GM06990 (cell line): ENCODE measurements around the gene APC2.

ENCODE experiments used
- DNase-seq: peaks from one replicate; pipeline ENCODE4 v3.0.0-alpha.2; 2011; ENCODE audit not compliant: insufficient read length; ENCODE audit errors: extremely low read depth
- H3K27me3 ChIP-seq: replicated peaks from 2 replicates; pipeline ENCODE4 v1.6.0; 2011; ENCODE audit warnings: low read length; ENCODE audit not compliant: control insufficient read depth, insufficient read depth
- H3K36me3 ChIP-seq: 2 replicates; pipeline ENCODE4 v1.5.1; 2011; ENCODE audit warnings: low read length; ENCODE audit not compliant: control insufficient read depth, insufficient read depth
- H3K4me3 ChIP-seq: replicated peaks from 2 replicates; pipeline ENCODE4 v1.5.1; 2011; ENCODE audit warnings: low read depth, mild to moderate bottlenecking, control low read depth, low read length
- TF ChIP-seq, protein P1 (sequence below): IDR thresholded peaks from 2 replicates; pipeline ENCODE4 v1.5.1; 2011; ENCODE audit warnings: low read length, control low read depth, mild to moderate bottlenecking, inconsistent platforms; ENCODE audit not compliant: insufficient read depth, poor library complexity, severe bottlenecking

The APC2 gene

GRCh38 chr19:1423436-1424191 is 26.3 kb upstream of the APC2 start:
- no peak for DNase-seq
- TF ChIP-seq, protein P1, sequence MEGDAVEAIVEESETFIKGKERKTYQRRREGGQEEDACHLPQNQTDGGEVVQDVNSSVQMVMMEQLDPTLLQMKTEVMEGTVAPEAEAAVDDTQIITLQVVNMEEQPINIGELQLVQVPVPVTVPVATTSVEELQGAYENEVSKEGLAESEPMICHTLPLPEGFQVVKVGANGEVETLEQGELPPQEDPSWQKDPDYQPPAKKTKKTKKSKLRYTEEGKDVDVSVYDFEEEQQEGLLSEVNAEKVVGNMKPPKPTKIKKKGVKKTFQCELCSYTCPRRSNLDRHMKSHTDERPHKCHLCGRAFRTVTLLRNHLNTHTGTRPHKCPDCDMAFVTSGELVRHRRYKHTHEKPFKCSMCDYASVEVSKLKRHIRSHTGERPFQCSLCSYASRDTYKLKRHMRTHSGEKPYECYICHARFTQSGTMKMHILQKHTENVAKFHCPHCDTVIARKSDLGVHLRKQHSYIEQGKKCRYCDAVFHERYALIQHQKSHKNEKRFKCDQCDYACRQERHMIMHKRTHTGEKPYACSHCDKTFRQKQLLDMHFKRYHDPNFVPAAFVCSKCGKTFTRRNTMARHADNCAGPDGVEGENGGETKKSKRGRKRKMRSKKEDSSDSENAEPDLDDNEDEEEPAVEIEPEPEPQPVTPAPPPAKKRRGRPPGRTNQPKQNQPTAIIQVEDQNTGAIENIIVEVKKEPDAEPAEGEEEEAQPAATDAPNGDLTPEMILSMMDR: no peak
- H3K36me3 ChIP-seq: peaks cover 53% of the 10 kb centered on the region

DNA sequence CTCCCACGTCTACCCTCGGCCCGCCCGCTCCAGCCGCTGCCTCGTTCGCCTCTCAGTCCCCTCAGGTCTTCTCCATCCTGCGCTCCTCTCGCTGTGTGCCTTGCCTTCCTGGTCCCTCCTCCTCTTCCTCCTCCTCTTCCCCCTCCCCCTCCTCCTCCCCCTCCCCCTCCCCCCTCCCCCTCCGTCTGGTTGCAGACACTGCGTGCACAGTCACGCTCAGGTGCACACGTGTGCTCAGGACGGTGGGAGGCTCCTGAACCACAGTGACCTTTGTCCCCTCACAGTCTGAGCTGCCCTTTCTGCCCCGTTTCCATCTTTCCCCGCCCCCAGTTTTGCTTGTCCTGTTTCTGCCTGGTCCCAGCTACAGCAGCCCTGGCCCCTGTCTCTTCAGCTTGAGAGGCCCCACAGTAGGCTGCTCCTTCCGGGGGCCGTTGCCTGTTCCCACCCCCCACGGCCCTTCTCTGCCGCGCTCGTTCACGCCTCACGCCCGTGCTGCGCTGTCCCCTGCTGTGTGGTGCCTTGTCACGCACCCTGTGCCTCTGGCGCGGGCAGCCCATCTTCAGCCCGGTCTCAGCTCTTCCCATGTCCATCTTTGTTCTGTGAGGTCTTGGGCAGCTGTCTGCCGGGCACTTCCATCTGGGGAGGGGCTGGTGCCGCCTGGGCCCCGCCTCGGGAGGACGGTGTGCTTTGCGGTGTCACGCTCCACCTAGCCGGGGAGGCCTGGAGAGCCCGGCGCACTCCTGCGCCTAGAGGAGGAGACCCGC is 25.5 kb upstream of the APC2 start:
- no peak for DNase-seq
- Histone ChIP-seq H3K27me3 (no peaks in the 10 kb centered on the region), H3K4me3 (no peak overlapping the region), H3K36me3 (peaks cover 54% of the 10 kb centered on the region)
- TF ChIP-seq, protein P1: no peak

More at GRCh38 chr19:1423436-1424191, 26.3 kb upstream of the APC2 start:
- H3K27me3 ChIP-seq: no peaks in the 10 kb centered on the region
- no peak overlapping the region for H3K4me3 ChIP-seq

DNA sequence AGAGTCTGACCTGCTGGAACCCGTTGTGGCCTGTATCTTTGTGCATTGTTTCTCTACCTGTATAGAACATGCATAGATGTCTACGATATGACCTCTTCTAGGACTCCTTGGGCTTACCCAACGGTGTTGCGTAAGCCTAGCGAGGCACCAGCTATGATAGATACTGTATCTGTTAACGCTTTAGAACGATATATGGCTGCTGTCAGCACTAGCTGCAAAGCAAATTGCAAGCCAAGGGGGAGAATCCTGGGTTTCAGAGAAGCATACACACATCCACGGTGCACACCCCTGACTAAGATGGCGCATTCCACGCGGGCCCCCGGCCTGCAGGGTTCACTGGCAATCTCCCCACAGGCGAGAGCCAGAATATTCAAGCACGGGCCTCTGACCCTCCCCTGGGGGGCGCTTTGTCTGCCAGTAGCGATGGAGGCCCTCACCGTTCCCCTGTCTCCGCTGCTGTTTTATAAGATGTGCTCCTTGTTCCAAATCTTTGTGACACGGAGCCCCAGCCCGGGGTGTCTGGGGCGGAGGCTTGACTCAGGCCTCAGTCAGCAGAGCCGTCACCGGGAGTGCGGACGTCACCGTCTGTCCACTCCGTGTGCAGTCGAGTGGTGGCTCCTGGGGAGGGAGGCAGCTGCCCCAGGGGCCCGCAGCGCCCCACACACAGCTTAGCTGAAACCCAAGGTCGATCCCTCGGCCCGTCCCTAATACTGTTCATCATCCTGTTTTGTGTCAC is 24.7 kb upstream of the APC2 start:
- TF ChIP-seq, protein P1: no peak
- Histone ChIP-seq H3K36me3 (peaks cover 58% of the 10 kb centered on the region), H3K4me3 (no peak overlapping the region), H3K27me3 (no peaks in the 10 kb centered on the region)
- DNase-seq: no peak

- Histone ChIP-seq H3K36me3 (peaks cover 54% of the 10 kb centered on the region), H3K4me3 (no peak overlapping the region), H3K27me3 (no peaks in the 10 kb centered on the region)
- no peak for DNase-seq
- TF ChIP-seq, protein P1: no peak
These were observed 24.0 kb upstream of the APC2 start for GRCh38 chr19:1425902-1426301.

DNA sequence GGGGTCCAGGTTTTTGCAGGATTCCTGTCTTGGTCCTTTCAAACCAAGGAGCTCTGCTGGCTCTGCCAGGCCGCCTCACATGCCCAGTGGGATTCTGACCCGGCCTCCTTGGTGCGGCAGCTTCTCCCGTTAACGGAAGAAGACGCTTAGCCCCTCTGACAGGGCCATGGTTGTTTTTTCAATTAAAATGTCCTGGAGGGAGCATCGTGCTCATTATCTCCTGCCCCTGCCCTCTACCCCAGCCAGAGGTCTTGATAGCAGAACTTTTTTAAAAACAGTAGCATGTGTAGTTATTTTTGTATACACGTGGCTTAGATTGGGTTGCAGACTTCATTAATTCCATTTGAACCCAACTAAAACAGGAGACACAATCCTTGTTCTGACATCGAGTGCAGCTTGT is 23.2 kb upstream of the APC2 start:
- Histone ChIP-seq H3K27me3 (no peaks in the 10 kb centered on the region), H3K36me3 (peaks cover 49% of the 10 kb centered on the region), H3K4me3 (no peak overlapping the region)
- TF ChIP-seq, protein P1: no peak
- no peak for DNase-seq
